Measurements from ENCODE around the gene TNFRSF18. TPM values are rescaled to one million over a fixed set of nuclear protein-coding genes. Genes with fewer than 3 reads are reported as not detected.
"Not testable (repeated sequence)": the region's sequence is repeated elsewhere in the genome, so short reads cannot be mapped to it uniquely, and the experiment has no call there.

Gene TNFRSF18
- total RNA-seq, 1 donor from 2014 or later: not detected

- DNase-seq: no peak
Observed at GRCh38 chr1:1199141-1199960, 7.0 kb downstream of the TNFRSF18 start.

- no peak for DNase-seq
Observed at GRCh38 chr1:1198423-1199140, 7.8 kb downstream of the TNFRSF18 start.

GRCh38 chr1:1197551-1198422, 8.6 kb downstream of the TNFRSF18 start:
- DNase-seq: no peak

- no peak for DNase-seq
Observed at GRCh38 chr1:1197188-1197500, 9.2 kb downstream of the TNFRSF18 start.

GRCh38 chr1:1196431-1197187, 9.8 kb downstream of the TNFRSF18 start:
- DNase-seq: no peak

- DNase-seq: not testable (repeated sequence)
Observed at GRCh38 chr1:1195726-1196125, 10.7 kb downstream of the TNFRSF18 start.

GRCh38 chr1:1194723-1195122, 11.7 kb downstream of the TNFRSF18 start:
- DNase-seq: no peak

GRCh38 chr1:1191734-1192133, 14.7 kb downstream of the TNFRSF18 start:
- no peak for DNase-seq

GRCh38 chr1:1189111-1189510, 17.3 kb downstream of the TNFRSF18 start:
- DNase-seq: no peak

- no peak for DNase-seq
Observed at GRCh38 chr1:1187938-1188337, 18.5 kb downstream of the TNFRSF18 start.

- DNase-seq: peak; percentile 14
Observed at GRCh38 chr1:1185101-1185765, 21.2 kb downstream of the TNFRSF18 start.

GRCh38 chr1:1183833-1184775, 22.3 kb downstream of the TNFRSF18 start:
- no peak for DNase-seq

- DNase-seq: no peak
Observed at GRCh38 chr1:1183221-1183747, 23.1 kb downstream of the TNFRSF18 start.

- DNase-seq: no peak
Observed at GRCh38 chr1:1182491-1183220, 23.7 kb downstream of the TNFRSF18 start.

GRCh38 chr1:1181938-1182410, 24.4 kb downstream of the TNFRSF18 start:
- no peak for DNase-seq

GRCh38 chr1:1181129-1181937, 25.1 kb downstream of the TNFRSF18 start:
- no peak for DNase-seq

- no peak for DNase-seq
Observed at GRCh38 chr1:1179983-1180861, 26.2 kb downstream of the TNFRSF18 start.

Data from occipital lobe (tissue), 2 donors.